Pons (tissue), 1 donor: ENCODE results near the gene APPBP2.
A peak's percentile ranks its signal among the peaks of the same experiment; 100 is the strongest.
"Not testable (repeated sequence)": the region's sequence is repeated elsewhere in the genome, so short reads cannot be mapped to it uniquely, and the experiment has no call there.

Source experiments
- DNase-seq: peaks from one replicate; pipeline ENCODE4 v3.0.0-alpha.2; 2016; ENCODE audit warnings: low spot score

Gene APPBP2

GRCh38 chr17:60433021-60433997 is 92.7 kb downstream of the APPBP2 start:
- DNase-seq: not testable (repeated sequence)

GRCh38 chr17:60430561-60430960 is 95.5 kb downstream of the APPBP2 start:
- DNase-seq: not testable (repeated sequence)

- not testable (repeated sequence) for DNase-seq
Observed at GRCh38 chr17:60428491-60428890, 97.6 kb downstream of the APPBP2 start.

- no peak for DNase-seq
Observed at GRCh38 chr17:60426596-60426995, 99.4 kb downstream of the APPBP2 start.

GRCh38 chr17:60425626-60426025 is 100.4 kb downstream of the APPBP2 start:
- no peak for DNase-seq

- no peak for DNase-seq
Observed at GRCh38 chr17:60423865-60424264, 102.2 kb downstream of the APPBP2 start.

GRCh38 chr17:60422162-60422665 is 103.8 kb downstream of the APPBP2 start, which contains the start of gene CHCT1:
CHCT1 (plus strand) TSS chr17:60422489; CDS start chr17:60422593, 104 bp downstream.
- no peak for DNase-seq

- peak; percentile 67 for DNase-seq
Observed at GRCh38 chr17:60421273-60422161, 104.5 kb downstream of the APPBP2 start.

GRCh38 chr17:60419875-60420274 is 106.2 kb downstream of the APPBP2 start:
- DNase-seq: not testable (repeated sequence)

GRCh38 chr17:60419003-60419402 is 107.0 kb downstream of the APPBP2 start:
- DNase-seq: not testable (repeated sequence)

GRCh38 chr17:60416368-60416925 is 109.6 kb downstream of the APPBP2 start:
- peak; percentile 97 for DNase-seq

GRCh38 chr17:60415146-60415545 is 110.9 kb downstream of the APPBP2 start:
- DNase-seq: no peak

- no peak for DNase-seq
Observed at GRCh38 chr17:60412701-60413100, 113.3 kb downstream of the APPBP2 start.

- DNase-seq: no peak
Observed at GRCh38 chr17:60410001-60410400, 116.0 kb downstream of the APPBP2 start.

- DNase-seq: no peak
Observed at GRCh38 chr17:60406887-60407286, 119.2 kb downstream of the APPBP2 start.

GRCh38 chr17:60403962-60404361 is 122.1 kb downstream of the APPBP2 start:
- DNase-seq: no peak

- no peak for DNase-seq
Observed at GRCh38 chr17:60403523-60403810, 122.6 kb downstream of the APPBP2 start.

- no peak for DNase-seq
Observed at GRCh38 chr17:60401819-60402218, 124.2 kb downstream of the APPBP2 start.

- peak; percentile 66 for DNase-seq
Observed at GRCh38 chr17:60398227-60398959, 127.6 kb downstream of the APPBP2 start.

GRCh38 chr17:60396412-60396811 is 129.6 kb downstream of the APPBP2 start:
- no peak for DNase-seq

- no peak for DNase-seq
Observed at GRCh38 chr17:60395508-60396065, 130.5 kb downstream of the APPBP2 start.
